ENCODE results near the gene PRR36. TPM values are rescaled to one million over a fixed set of nuclear protein-coding genes. Genes with fewer than 3 reads are reported as not detected.
A peak's percentile ranks its signal among the peaks of the same experiment; 100 is the strongest.

PRR36 gene
- total and polyA plus RNA-seq, 8 donors = 1.2 to 13.4 (median 9.9) TPM

DNA sequence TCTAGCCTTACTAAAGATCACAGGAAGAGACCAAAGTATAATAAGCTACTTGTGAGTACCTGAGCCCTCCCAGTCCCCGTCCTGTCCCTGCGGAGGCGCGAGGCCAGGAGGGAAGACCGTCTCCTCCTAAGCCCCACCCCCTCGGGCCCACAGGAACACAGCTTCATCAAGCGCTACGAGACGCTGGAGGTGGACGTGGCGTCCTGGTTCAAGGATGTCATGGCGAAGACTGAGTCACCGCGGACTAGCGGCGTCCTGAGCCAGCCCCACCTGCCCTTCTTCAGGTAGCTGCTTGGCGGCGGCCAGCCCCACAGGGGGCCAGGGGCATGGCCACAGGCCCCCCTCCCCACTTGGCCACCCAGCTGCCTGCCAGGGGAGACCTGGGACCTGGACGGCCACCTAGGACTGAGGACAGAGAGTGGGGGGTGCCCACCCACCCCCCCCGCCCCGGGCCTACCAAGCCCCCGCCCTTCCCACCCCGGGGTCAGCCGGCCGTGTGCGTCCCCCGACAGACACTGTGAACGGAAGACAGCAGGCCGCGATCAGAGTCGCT is 38.0 kb upstream of the PRR36 start:
- H3K9me3 ChIP-seq = no peaks in the 10 kb centered on the region
- TF ChIP-seq, protein P1, sequence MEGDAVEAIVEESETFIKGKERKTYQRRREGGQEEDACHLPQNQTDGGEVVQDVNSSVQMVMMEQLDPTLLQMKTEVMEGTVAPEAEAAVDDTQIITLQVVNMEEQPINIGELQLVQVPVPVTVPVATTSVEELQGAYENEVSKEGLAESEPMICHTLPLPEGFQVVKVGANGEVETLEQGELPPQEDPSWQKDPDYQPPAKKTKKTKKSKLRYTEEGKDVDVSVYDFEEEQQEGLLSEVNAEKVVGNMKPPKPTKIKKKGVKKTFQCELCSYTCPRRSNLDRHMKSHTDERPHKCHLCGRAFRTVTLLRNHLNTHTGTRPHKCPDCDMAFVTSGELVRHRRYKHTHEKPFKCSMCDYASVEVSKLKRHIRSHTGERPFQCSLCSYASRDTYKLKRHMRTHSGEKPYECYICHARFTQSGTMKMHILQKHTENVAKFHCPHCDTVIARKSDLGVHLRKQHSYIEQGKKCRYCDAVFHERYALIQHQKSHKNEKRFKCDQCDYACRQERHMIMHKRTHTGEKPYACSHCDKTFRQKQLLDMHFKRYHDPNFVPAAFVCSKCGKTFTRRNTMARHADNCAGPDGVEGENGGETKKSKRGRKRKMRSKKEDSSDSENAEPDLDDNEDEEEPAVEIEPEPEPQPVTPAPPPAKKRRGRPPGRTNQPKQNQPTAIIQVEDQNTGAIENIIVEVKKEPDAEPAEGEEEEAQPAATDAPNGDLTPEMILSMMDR (IDR thresholded peaks at IDR 0.05) = no peak
- H3K27ac ChIP-seq = no peak overlapping the region
- peak in 1 of 4 donors; percentile 67 for DNase-seq
- peaks cover 22 to 37% of the 10 kb centered on the region in 2 donors for H3K27me3 ChIP-seq
- no peak for ATAC-seq
- peaks cover 6 to 25% of the 10 kb centered on the region in 2 donors for H3K4me1 ChIP-seq
- H3K36me3 ChIP-seq = peaks cover 0 to 55% of the 10 kb centered on the region in 2 donors
- H3K4me3 ChIP-seq = no peak overlapping the region
- intact Hi-C loops (cut with DNase I) = no loop called here

DNA sequence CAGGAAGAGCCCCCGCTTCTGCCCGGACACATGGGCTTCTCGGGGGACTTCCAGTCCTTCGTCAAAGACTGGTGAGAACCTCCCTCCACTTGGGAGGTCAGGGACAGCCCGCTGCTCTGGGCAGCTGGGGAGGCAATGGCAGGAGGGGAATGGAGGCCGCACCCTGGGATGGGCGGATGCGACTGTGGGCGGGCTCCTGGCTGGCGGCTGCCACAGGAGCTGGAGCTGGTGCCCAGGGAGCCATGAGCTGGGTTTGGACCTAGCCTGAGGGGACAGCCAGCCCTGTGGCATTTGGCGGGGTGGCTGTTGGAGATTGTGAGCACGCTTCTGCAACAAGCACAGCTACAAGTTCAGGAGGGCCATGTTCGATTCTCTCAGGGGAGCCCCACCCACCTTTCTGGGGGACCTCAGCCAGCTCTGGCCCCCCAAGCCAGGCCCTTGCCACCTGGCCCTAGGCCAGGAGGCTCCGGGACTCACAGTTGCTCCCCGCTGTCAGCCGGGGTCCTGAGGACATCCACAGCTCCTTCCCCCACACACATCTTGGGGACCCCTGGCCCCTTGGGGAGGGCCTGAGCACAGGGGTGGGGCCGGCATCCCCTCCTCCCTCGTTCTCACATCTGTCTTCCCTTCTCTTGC is 37.4 kb upstream of the PRR36 start:
- DNase-seq = peak in 1 of 4 donors; percentile 75
- no peak overlapping the region for H3K27ac ChIP-seq
- TF ChIP-seq, protein P1 (IDR thresholded peaks at IDR 0.05) = no peak
- no peak for ATAC-seq
- peaks cover 6 to 25% of the 10 kb centered on the region in 2 donors for H3K4me1 ChIP-seq
- peaks cover 16 to 31% of the 10 kb centered on the region in 2 donors for H3K27me3 ChIP-seq
- no peaks in the 10 kb centered on the region for H3K9me3 ChIP-seq
- H3K4me3 ChIP-seq = no peak overlapping the region
- intact Hi-C loops (cut with DNase I) = no loop called here
- H3K36me3 ChIP-seq = peaks cover 0 to 57% of the 10 kb centered on the region in 2 donors

DNA sequence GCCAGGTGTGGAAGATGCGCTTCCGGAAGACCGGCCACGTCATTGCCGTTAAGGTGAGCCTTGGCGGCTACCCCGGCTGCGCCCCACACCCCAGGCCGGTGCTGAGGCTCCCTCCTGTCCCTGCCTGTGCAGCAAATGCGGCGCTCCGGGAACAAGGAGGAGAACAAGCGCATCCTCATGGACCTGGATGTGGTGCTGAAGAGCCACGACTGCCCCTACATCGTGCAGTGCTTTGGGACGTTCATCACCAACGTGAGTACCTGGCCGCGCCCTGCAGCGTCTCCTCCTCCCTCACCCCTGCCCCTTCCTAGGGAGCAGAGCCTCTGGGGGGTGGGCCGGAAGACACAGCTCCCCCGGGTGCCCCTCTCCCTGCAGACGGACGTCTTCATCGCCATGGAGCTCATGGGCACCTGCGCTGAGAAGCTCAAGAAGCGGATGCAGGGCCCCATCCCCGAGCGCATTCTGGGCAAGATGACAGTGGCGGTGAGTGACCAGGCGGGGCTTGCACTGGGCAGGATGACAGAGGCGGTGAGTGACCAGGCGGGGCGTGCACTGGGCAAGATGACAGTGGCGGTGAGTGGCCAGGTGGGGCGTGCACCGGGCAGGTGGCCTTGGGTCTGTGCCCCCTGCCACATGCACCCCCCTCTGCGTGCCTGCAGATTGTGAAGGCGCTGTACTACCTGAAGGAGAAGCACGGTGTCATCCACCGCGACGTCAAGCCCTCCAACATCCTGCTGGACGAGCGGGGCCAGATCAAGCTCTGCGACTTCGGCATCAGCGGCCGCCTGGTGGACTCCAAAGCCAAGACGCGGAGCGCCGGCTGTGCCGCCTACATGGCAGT is 36.4 kb upstream of the PRR36 start:
- Histone ChIP-seq H3K9me3 (no peaks in the 10 kb centered on the region), H3K4me1 (peaks cover 0 to 24% of the 10 kb centered on the region in 2 donors), H3K27me3 (peaks cover 5 to 20% of the 10 kb centered on the region in 2 donors), H3K27ac (no peak overlapping the region), H3K4me3 (no peak overlapping the region), H3K36me3 (peaks cover 0 to 68% of the 10 kb centered on the region in 2 donors)
- intact Hi-C loops (cut with DNase I) = no loop called here
- TF ChIP-seq, protein P1 (IDR thresholded peaks at IDR 0.05) = no peak
- DNase-seq (peak in 1 of 4 donors; percentile 74), ATAC-seq (no peak)

DNA sequence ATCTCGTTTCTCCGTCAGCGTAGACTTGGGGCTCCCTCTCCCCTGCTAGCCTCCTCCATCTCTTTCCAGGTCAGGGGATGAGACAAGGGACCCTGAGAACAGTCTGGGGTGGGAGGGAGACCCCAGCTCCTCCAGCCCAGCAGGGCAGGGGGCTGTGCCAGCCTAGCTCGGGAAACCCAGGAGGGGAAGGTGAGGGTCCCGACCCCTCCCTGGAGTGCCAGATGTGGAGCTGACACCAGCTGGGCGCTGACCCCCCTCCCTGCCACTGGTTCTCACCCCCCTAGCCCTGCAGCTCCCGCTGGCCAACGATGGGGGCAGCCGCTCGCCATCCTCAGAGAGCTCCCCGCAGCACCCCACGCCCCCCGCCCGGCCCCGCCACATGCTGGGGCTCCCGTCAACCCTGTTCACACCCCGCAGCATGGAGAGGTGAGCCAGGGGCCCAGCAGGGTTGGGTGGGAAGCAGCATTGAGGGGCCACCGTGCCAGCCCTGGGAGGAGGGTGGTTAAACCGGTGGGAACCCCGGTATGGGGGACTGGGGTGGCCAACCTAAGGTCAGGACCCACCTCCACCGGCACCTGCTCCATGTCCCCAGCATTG is 35.4 kb upstream of the PRR36 start:
- DNase-seq = no peak
- Histone ChIP-seq H3K9me3 (no peaks in the 10 kb centered on the region), H3K27ac (no peak overlapping the region), H3K36me3 (peaks cover 0 to 71% of the 10 kb centered on the region in 2 donors), H3K4me3 (no peak overlapping the region), H3K4me1 (peaks cover 9 to 33% of the 10 kb centered on the region in 2 donors), H3K27me3 (peaks cover 0 to 10% of the 10 kb centered on the region in 2 donors)
- ATAC-seq = no peak
- TF ChIP-seq, protein P1 (IDR thresholded peaks at IDR 0.05) = no peak
- intact Hi-C loops (cut with DNase I) = no loop called here
